GM19455 (cell line): Measurements from ENCODE around the gene NDUFB4.
"Not testable (repeated sequence)": the region's sequence is repeated elsewhere in the genome, so short reads cannot be mapped to it uniquely, and the experiment has no call there.

Source experiments
- ATAC-seq: cut with Tn5 transposase; IDR thresholded peaks from one replicate; pipeline ENCODE4 v1.9.1; 2021; ENCODE audit not compliant: unreplicated experiment

NDUFB4 gene

DNA sequence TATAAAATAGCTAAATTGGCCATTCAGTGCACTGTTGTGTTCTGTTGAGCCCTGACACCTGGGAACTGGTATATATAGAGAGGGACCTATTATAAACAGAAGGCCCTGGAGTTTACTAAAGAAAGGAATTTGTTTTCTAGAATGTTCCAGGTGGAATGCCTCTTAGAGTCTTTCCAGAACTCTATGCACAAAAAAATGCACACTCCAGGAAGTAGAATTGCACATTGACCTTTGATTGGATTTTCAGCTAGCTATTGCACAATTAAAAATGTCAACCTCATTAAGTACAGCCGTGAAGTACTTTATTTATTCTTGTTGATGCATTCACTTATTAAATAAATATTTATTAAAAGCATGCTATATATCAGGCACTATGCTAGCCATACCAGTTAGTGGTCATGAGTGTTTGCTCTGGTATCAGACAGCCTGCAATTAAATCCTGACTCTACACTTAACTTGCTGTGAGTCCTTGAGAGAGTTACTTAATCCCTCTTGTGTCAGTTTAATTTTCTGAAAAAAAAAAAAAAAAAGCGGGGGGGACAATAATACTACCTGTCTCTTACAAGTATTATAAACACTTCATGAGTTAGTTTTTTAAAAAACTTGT lies 40.8 kb downstream of the NDUFB4 start:
- ATAC-seq = no peak

GRCh38 chr3:120637851-120638559 lies 41.9 kb downstream of the NDUFB4 start:
- ATAC-seq = no peak

DNA sequence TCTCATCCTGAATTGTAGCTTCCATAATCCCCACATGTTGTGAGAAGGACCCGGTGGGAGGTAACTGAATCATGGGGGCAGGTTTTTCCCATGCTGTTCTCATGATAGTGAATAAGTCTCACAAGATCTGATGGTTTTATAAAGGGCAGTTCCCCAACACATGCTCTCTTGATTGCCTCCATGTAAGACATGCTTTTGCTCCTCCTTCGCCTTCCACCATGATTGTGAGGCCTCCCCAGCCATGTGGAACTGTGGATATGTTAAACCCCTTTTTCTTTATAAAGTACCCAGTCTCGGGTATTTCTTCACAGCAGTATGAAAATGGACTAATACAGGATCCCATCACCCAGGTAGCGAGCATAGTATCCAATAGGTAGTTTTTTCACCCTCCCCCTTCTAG lies 42.7 kb downstream of the NDUFB4 start:
- ATAC-seq = not testable (repeated sequence)

- no peak for ATAC-seq
Observed at GRCh38 chr3:120640231-120640630, 44.1 kb downstream of the NDUFB4 start.

DNA sequence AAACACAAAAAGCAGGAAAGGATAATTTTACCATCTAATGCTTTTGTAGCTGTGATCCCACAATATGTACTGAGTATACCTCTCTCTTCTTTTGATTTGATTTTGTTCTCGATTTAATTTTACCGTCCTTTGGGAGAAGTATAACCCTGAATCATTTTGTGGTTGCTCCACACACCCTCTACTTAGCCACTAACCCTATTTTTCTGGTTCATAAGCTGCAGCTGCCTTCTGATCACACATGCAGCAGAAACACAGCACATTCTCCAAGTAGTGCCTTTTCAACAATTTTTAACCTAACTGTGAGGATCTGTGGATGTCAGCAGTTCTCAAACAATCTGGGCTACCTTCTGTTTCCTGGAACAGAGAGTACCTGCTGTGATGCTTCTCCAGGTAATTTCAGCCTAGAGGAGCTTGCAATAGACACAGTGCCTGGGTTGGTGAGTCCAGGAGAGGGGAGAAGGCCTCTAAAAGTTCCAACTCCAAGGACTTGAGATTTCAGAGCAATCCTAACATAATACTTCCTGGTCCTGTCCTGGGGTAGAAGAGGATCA lies 45.6 kb downstream of the NDUFB4 start:
- ATAC-seq = no peak

DNA sequence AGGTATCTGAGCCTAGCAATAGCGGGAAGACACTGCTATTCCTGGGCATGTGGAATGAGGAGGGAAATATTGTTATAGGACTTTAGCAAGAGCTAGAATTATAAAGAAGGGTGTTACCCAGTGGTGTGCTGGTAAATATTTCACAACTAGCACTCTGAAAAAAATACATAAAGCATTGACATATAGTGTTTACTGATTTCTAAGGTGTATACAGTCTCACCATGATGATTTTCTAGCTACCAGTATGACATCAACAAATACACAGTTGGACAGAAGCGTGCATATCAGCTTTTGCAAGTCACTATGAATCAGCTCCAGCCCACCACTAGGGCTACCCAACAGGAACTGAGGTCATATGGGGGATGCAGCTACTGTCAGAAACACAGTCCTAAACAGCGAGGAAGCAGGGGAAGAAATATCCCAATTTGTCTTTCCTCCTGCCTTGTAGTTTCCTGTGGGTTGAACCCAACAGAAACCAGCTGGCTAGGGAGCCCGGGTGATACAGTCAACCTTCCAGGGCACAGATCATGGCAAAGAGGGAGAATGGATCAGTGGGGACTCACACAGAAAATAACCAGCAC lies 46.3 kb downstream of the NDUFB4 start:
- no peak for ATAC-seq

GRCh38 chr3:120645083-120645845 lies 49.1 kb downstream of the NDUFB4 start:
- ATAC-seq = no peak

DNA sequence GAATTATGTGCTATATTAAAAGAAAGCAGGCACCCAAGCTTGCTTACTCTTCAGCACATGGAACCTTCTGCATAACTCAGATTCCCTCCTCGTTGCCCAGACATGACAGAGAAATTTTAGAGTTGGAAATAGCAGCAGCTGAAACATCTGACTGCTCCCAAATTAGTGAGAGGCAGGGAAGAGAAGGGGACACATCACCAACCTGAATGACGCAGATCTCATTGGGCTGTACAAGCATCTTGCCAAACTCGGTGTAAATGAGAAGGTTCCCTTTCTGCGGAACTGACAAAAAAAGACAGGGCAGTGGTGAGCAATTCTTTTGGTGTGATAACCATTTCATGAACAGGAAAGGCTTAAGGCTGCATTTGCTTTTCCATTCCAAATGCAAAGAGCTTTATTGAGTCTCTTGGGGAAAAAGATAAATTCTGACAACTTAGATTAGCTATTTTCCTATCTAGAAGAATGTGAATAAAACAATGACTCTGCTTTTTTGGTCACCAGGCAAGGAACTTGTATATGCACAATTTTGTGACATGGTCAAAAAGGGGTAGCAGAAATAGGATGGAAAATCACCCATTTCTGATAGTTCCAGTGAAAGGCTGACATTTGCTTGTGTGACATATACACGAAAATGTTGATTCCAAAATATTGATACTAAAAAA lies 50.8 kb downstream of the NDUFB4 start:
- ATAC-seq = no peak

GRCh38 chr3:120648290-120648689 lies 52.2 kb downstream of the NDUFB4 start:
- no peak for ATAC-seq

GRCh38 chr3:120649830-120650233 lies 53.7 kb downstream of the NDUFB4 start:
- no peak for ATAC-seq

- ATAC-seq = no peak
Observed at GRCh38 chr3:120650311-120650710, 54.2 kb downstream of the NDUFB4 start.
